Kidney (tissue), 14 donors: ENCODE measurements around the gene OAS2. TPM values are rescaled to one million over a fixed set of nuclear protein-coding genes. Genes with fewer than 3 reads are reported as not detected.

Source experiments
- DNase-seq, 5 donors: peaks; one replicate each; pipeline ENCODE4 v3.0.0-alpha.2; 2013 to 2020
- FAIRE-seq: peaks from 2 replicates; lab custom pipeline; 2012; peaks lifted over from hg19 to GRCh38; lab: Jason Lieb, UNC
- H3K27ac ChIP-seq, 2 donors: one replicate each; pipeline ENCODE4 v1.7.0; 2013; ENCODE audit warnings: low read depth in 2 of 2, low read length in 2 of 2, inconsistent platforms in 1 of 2
- H3K27me3 ChIP-seq: one replicate; pipeline ENCODE4 v1.7.1; 2013; ENCODE audit warnings: low read length, inconsistent platforms; ENCODE audit not compliant: control insufficient read depth, insufficient read depth
- H3K36me3 ChIP-seq, 3 donors: one replicate each; pipeline versions ENCODE4 v1.7.0 to v1.7.1; 2013; ENCODE audit warnings: low read length in 3 of 3, control low read depth in 1 of 3, inconsistent platforms in 1 of 3; ENCODE audit not compliant: insufficient read depth in 3 of 3, control insufficient read depth in 2 of 3
- H3K4me1 ChIP-seq, 3 donors: one replicate each; pipeline versions ENCODE4 v1.7.0 to v1.7.1; 2013; ENCODE audit warnings: low read length in 3 of 3, inconsistent platforms in 1 of 3, low read depth in 1 of 3; ENCODE audit not compliant: control insufficient read depth in 2 of 3, insufficient read depth in 2 of 3
- H3K4me3 ChIP-seq, 3 donors: one replicate each; pipeline versions ENCODE4 v1.7.0 to v1.8.1; 2013; ENCODE audit warnings: low read length in 3 of 3, control low read depth in 1 of 3, inconsistent platforms in 1 of 3
- H3K9ac ChIP-seq, 3 donors: one replicate each; pipeline versions ENCODE4 v1.7.0 to v1.7.1; 2013; ENCODE audit warnings: low read length in 3 of 3, control low read depth in 1 of 3, inconsistent platforms in 1 of 3
- H3K9me3 ChIP-seq, 3 donors: one replicate each; pipeline versions ENCODE4 v1.7.0 to v1.7.1; 2013; ENCODE audit warnings: low read length in 3 of 3, control low read depth in 1 of 3, inconsistent platforms in 1 of 3; ENCODE audit not compliant: control insufficient read depth in 2 of 3, insufficient read depth in 1 of 3
- intact Hi-C: fragments of 100-400 bp; cut with DNase I; formaldehyde crosslinking; loops from one replicate; pipeline ENCODE4 v1.11.1; 2022
- polyA plus RNA-seq: library from polyadenylated mRNA; stranded (reverse); fragments of 350-450 nt; fragmentation: Illumina TruSeq; extraction: RNeasy Lipid Tissue Mini Kit (QIAGEN cat#74804); gene quantifications from one replicate; pipeline ENCODE4 v1.2.3, GENCODE V29; 2014; ENCODE audit warnings: low read depth, low replicate concordance; ENCODE audit not compliant: insufficient read depth
- total RNA-seq: library from RNA; stranded (reverse); fragmentation: NEBNext Ultra II Directional; extraction: Animal tissue kit (Norgen Biotek cat#: 25700); gene quantifications from one replicate; pipeline ENCODE4 v1.2.1, GENCODE V29; 2021
- TF ChIP-seq, protein P1 (sequence below): IDR thresholded peaks from 3 replicates; pipeline ENCODE4 v1.5.1; 2012; ENCODE audit warnings: mild to moderate bottlenecking, moderate library complexity, borderline replicate concordance; ENCODE audit not compliant: insufficient read depth; ENCODE audit errors: extremely low read depth
- donor health status: control.
- donor health status: control.
- donor health status: control.
- donor health status: control.
- donor health status: control.
- donor health status: DM: yes; HTN: yes; CAD: no.
- donor health status: Normal renal cell carcinoma (clear cell type).

Gene OAS2
- total and polyA plus RNA-seq, 2 donors from 2014 or later, result 5.0 to 11.7 TPM

DNA sequence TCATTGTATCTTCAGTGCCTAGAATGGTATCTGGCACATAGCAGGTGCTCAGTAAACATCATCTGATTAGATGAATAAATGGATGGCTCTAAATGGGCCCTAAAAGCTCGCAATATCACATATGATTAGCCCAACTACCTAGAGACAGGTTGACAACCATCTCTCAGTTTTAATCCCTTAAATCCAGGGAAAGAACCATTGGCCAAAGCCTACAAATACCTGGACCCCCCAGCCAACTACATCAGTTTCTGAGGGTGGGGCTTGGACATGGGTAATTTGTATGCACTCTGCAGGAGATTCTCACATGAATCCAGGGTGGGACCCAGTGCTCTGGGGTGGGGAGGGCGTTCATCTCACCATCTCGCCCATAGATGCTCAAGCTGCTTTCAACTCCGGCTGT lies 73.4 kb downstream of the OAS2 start:
- Histone ChIP-seq H3K9ac (no peak overlapping the region), H3K36me3 (no peaks in the 10 kb centered on the region), H3K27me3 (no peaks in the 10 kb centered on the region), H3K4me1 (no peaks in the 10 kb centered on the region), H3K9me3 (no peaks in the 10 kb centered on the region), H3K4me3 (no peak overlapping the region), H3K27ac (no peak overlapping the region)
- FAIRE-seq, result no peak
- intact Hi-C loops, result no loop called here
- DNase-seq, result no peak
- TF ChIP-seq, protein P1, sequence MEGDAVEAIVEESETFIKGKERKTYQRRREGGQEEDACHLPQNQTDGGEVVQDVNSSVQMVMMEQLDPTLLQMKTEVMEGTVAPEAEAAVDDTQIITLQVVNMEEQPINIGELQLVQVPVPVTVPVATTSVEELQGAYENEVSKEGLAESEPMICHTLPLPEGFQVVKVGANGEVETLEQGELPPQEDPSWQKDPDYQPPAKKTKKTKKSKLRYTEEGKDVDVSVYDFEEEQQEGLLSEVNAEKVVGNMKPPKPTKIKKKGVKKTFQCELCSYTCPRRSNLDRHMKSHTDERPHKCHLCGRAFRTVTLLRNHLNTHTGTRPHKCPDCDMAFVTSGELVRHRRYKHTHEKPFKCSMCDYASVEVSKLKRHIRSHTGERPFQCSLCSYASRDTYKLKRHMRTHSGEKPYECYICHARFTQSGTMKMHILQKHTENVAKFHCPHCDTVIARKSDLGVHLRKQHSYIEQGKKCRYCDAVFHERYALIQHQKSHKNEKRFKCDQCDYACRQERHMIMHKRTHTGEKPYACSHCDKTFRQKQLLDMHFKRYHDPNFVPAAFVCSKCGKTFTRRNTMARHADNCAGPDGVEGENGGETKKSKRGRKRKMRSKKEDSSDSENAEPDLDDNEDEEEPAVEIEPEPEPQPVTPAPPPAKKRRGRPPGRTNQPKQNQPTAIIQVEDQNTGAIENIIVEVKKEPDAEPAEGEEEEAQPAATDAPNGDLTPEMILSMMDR, result no peak

DNA sequence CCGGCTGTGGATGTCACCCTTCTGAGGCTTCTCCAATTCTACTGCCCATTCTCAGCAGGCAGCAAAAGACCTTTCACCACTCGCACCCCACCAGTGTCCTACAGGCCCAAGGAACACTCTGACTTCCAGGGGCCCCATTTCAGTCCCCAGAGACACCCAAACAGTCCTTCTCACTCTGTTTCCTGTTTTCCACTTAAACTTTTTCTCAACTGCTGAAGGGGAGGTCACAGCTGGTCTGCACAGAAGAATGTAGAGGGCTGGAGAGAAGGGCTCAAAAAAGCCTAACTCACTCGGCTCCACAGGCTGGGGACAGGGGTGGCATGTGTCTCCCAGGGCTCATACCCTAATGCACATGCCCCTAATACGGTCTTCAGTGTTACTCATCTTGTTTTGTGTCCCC lies 74.0 kb downstream of the OAS2 start:
- no peaks in the 10 kb centered on the region for H3K27me3 ChIP-seq
- no peak overlapping the region for H3K9ac ChIP-seq
- H3K36me3 ChIP-seq, result no peaks in the 10 kb centered on the region
- DNase-seq (peak in 1 of 5 donors; percentile 40), FAIRE-seq (no peak)
- H3K4me3 ChIP-seq, result no peak overlapping the region
- intact Hi-C loops, result no loop called here
- H3K27ac ChIP-seq, result no peak overlapping the region
- no peaks in the 10 kb centered on the region for H3K9me3 ChIP-seq
- TF ChIP-seq, protein P1, result no peak
- H3K4me1 ChIP-seq, result no peaks in the 10 kb centered on the region

DNA sequence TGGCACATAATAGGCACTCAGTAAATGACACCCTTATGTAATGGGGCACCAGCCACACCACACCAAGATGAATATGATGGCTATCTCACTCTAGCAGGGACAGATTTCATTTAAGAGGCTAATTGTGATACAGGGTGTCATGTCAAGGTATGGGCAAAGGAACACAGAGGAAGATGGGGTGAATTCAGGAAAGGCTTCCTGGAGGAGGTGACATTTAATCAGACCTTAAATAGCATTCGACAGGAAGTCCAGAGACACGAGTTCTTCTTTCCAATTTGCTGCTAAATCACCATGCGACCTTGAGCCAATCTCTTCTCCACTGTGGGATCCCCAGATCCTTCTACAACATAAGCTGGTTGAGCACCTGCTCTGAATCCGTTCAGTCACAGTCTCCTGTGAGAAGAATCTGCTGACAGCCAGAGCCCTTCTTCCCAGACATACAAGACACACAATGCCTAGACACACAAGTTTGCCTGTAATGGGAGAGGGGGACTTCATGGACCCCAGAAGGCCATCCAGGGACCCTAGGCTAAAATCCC lies 76.7 kb downstream of the OAS2 start:
- H3K36me3 ChIP-seq, result no peaks in the 10 kb centered on the region
- H3K27me3 ChIP-seq, result no peaks in the 10 kb centered on the region
- no peak overlapping the region for H3K4me3 ChIP-seq
- FAIRE-seq, result no peak
- H3K27ac ChIP-seq, result no peak overlapping the region
- intact Hi-C loops, result no loop called here
- H3K4me1 ChIP-seq, result no peaks in the 10 kb centered on the region
- no peak for DNase-seq
- no peaks in the 10 kb centered on the region for H3K9me3 ChIP-seq
- no peak overlapping the region for H3K9ac ChIP-seq
- TF ChIP-seq, protein P1, result no peak
